Gastrocnemius medialis (tissue), 4 donors: ENCODE results near the gene DQX1. TPM values are rescaled to one million over a fixed set of nuclear protein-coding genes. Genes with fewer than 3 reads are reported as not detected.

Experiments used
- ATAC-seq, 2 donors: fragments of 150-250 bp; one replicate each; pipeline ENCODE4 v1.9.1; 2016
- DNase-seq, 2 donors: peaks; one replicate each; pipeline ENCODE4 v3.0.0-alpha.2; 2019
- H3K27ac ChIP-seq, 4 donors: fragments of 200-600 bp; sonication (generic); 1 replicate in 1 of 4; 2 replicates in 3 of 4; pipeline ENCODE4 v1.5.1; 2016 to 2018; ENCODE audit warnings: mild to moderate bottlenecking in 2 of 4, moderate library complexity in 1 of 4
- H3K27me3 ChIP-seq, 3 donors: fragments of 200-600 bp; sonication (generic) in 2 of 3; 1 replicate in 1 of 3; 2 replicates in 2 of 3; pipeline versions ENCODE4 v1.5.1 to v1.6.0; 2016 to 2019; ENCODE audit warnings: mild to moderate bottlenecking in 1 of 3, moderate library complexity in 1 of 3
- H3K36me3 ChIP-seq, 2 donors: fragments of 200-600 bp; sonication (generic) in 1 of 2; one replicate each; pipeline ENCODE4 v1.5.1; 2017 to 2018
- H3K4me1 ChIP-seq, 2 donors: fragments of 200-600 bp; sonication (generic) in 1 of 2; one replicate each; pipeline ENCODE4 v1.5.1; 2016 to 2017; ENCODE audit warnings: mild to moderate bottlenecking in 2 of 2
- H3K4me3 ChIP-seq, 4 donors: fragments of 200-600 bp; sonication (generic) in 3 of 4; 1 replicate in 1 of 4; 2 replicates in 3 of 4; pipeline ENCODE4 v1.5.1; 2016 to 2019; ENCODE audit warnings: mild to moderate bottlenecking in 2 of 4
- H3K9me3 ChIP-seq, 3 donors: fragments of 200-600 bp; sonication (generic) in 2 of 3; 1 replicate in 1 of 3; 2 replicates in 2 of 3; pipeline ENCODE4 v1.5.1; 2016 to 2019
- CTCF ChIP-seq, 5 experiments: fragments of 450-650 bp in 3 of 5; fragments of 200-600 bp in 2 of 5; sonication (generic) in 2 of 5; IDR thresholded peaks in 4 of 5; conservative IDR thresholded peaks in 1 of 5; 1 replicate in 4 of 5; 2 replicates in 1 of 5; pipeline ENCODE4 v1.5.1; 2016 to 2019; ENCODE audit warnings: antibody characterized with exemption in 5 of 5, mild to moderate bottlenecking in 3 of 5, moderate library complexity in 3 of 5
- POLR2A ChIP-seq, 2 donors: fragments of 450-650 bp; IDR thresholded peaks; one replicate each; pipeline ENCODE4 v1.6.1; 2017; ENCODE audit warnings: antibody characterized with exemption in 2 of 2, mild to moderate bottlenecking in 2 of 2, moderate library complexity in 2 of 2
- in situ Hi-C, 4 donors: fragments of 200-750 bp; cut with MboI; loops; one replicate each; pipeline versions ENCODE4 v1.15.0 to v1.8.0; 2017; ENCODE audit warnings: low sequenced_read_pairs in 4 of 4
- intact Hi-C: fragments of 100-400 bp; cut with DNase I; formaldehyde crosslinking; loops from one replicate; pipeline ENCODE4 v1.15.1; 2023; ENCODE audit warnings: low total_unique reads
- total RNA-seq, 4 donors: library from RNA; depleted of rRNA; stranded (reverse); fragments of >200 nt; gene quantifications; one replicate each; pipeline versions ENCODE4 v1.1.0 to v1.2.3, GENCODE V29; 2016

The DQX1 gene
- total RNA-seq, 4 donors from 2014 or later, result 0.24 TPM; not detected in 3

GRCh38 chr2:74529357-74530238 lies 3.6 kb upstream of the DQX1 start, which contains the start of the genes AUP1 and HTRA2:
AUP1 (minus strand) TSS chr2:74529706; CDS start chr2:74529629, 77 bp downstream.
HTRA2 (plus strand) TSS chr2:74529933; CDS start chr2:74530007, 74 bp downstream.
- in situ Hi-C loops (loop anchor here in 2 of 4 donors (5.0 to 25.0 kb wide), 2 partner anchors 47 to 1292 kb away; partner anchors contain the start of genes CCDC142 (in 1 of the 2), CCT7 (in 1 of the 2), PRADC1 (in 1 of the 2) and TTC31 (in 1 of the 2)), intact Hi-C loops (loop anchor here (1.0 to 10.0 kb wide), 5 partner anchors 22 to 792 kb away; partner anchors contain the start of genes CCDC142, HK2, INO80B and PCGF1)
- TF ChIP-seq CTCF (IDR thresholded peaks at IDR 0.05 in 4 of 5, conservative IDR thresholded peaks at IDR 0.05 in 1 of 5) (no peak), POLR2A (IDR thresholded peaks at IDR 0.05) (peak; percentile 70 to 89)
- Histone ChIP-seq H3K9me3 (no peaks in the 10 kb centered on the region), H3K27ac (peak within 1 kb of the TSS; percentile 84 to 94 (median 89)), H3K4me3 (peak within 1 kb of the TSS; percentile 80 to 100 (median 93)), H3K4me1 (peaks cover 19 to 28% of the 10 kb centered on the region in 2 donors), H3K27me3 (no peaks in the 10 kb centered on the region), H3K36me3 (peaks cover 0 to 48% of the 10 kb centered on the region in 2 donors)
- ATAC-seq (peak; percentile 91 to 94), DNase-seq (peak; percentile 98)

- intact Hi-C loops, result loop anchor here (1.0 to 10.0 kb wide), 5 partner anchors 21 to 791 kb away; partner anchors contain the start of genes CCDC142, HK2, INO80B and PCGF1
- in situ Hi-C loops, result loop anchor here in 1 of 4 donors (25.0 kb wide), 1 partner anchor 1291 kb away; the partner anchor contains the start of genes CCT7 and PRADC1
- H3K36me3 ChIP-seq, result peaks cover 0 to 48% of the 10 kb centered on the region in 2 donors
These were observed 2.7 kb upstream of the DQX1 start for GRCh38 chr2:74528600-74529356.

GRCh38 chr2:74527741-74528140 lies 1.7 kb upstream of the DQX1 start:
- ATAC-seq, result no peak
- peak overlapping the region in 1 of 4 donors; percentile 7 for H3K4me3 ChIP-seq
- no peak for DNase-seq
- no peaks in the 10 kb centered on the region for H3K27me3 ChIP-seq
- TF ChIP-seq POLR2A (IDR thresholded peaks at IDR 0.05) (no peak), CTCF (IDR thresholded peaks at IDR 0.05 in 4 of 5, conservative IDR thresholded peaks at IDR 0.05 in 1 of 5) (no peak)
- H3K4me1 ChIP-seq, result peaks cover 19 to 28% of the 10 kb centered on the region in 2 donors
- no peak overlapping the region for H3K27ac ChIP-seq
- intact Hi-C loops, result loop anchor here (10.0 kb wide), 1 partner anchor 307 kb away; the partner anchor contains the start of gene HK2
- in situ Hi-C loops, result loop anchor here in 1 of 4 donors (25.0 kb wide), 1 partner anchor 1290 kb away; the partner anchor contains the start of genes CCT7 and PRADC1
- H3K9me3 ChIP-seq, result no peaks in the 10 kb centered on the region
- peaks cover 0 to 43% of the 10 kb centered on the region in 2 donors for H3K36me3 ChIP-seq

More at GRCh38 chr2:74528600-74529356, 2.7 kb upstream of the DQX1 start:
- no peaks in the 10 kb centered on the region for H3K27me3 ChIP-seq
- DNase-seq (peak in 1 of 2 donors; percentile 40), ATAC-seq (peak; percentile 39 to 47)
- peaks cover 19 to 28% of the 10 kb centered on the region in 2 donors for H3K4me1 ChIP-seq
- H3K9me3 ChIP-seq, result no peaks in the 10 kb centered on the region
- TF ChIP-seq POLR2A (IDR thresholded peaks at IDR 0.05) (no peak), CTCF (IDR thresholded peaks at IDR 0.05 in 4 of 5, conservative IDR thresholded peaks at IDR 0.05 in 1 of 5) (no peak)
- peak overlapping the region; percentile 84 to 94 (median 89) for H3K27ac ChIP-seq
- peak overlapping the region; percentile 80 to 100 (median 93) for H3K4me3 ChIP-seq

- intact Hi-C loops, result loop anchor here (10.0 kb wide), 1 partner anchor 308 kb away; the partner anchor contains the start of gene HK2
- H3K4me3 ChIP-seq, result no peak overlapping the region
- TF ChIP-seq CTCF (IDR thresholded peaks at IDR 0.05 in 4 of 5, conservative IDR thresholded peaks at IDR 0.05 in 1 of 5) (no peak), POLR2A (IDR thresholded peaks at IDR 0.05) (no peak)
- H3K27ac ChIP-seq, result no peak overlapping the region
- H3K9me3 ChIP-seq, result no peaks in the 10 kb centered on the region
- no peaks in the 10 kb centered on the region for H3K27me3 ChIP-seq
- ATAC-seq, result no peak
- in situ Hi-C loops, result loop anchor here in 1 of 4 donors (25.0 kb wide), 1 partner anchor 1289 kb away; the partner anchor contains the start of genes CCT7 and PRADC1
- DNase-seq, result no peak
- H3K4me1 ChIP-seq, result peaks cover 19 to 28% of the 10 kb centered on the region in 2 donors
- H3K36me3 ChIP-seq, result peaks cover 0 to 33% of the 10 kb centered on the region in 2 donors
These were observed 709 bp upstream of the DQX1 start for GRCh38 chr2:74526649-74527230.
